Muscle of leg (tissue), 11 donors: Measurements from ENCODE around the gene RBKS. TPM values are rescaled to one million over a fixed set of nuclear protein-coding genes. Genes with fewer than 3 reads are reported as not detected.
A peak's percentile ranks its signal among the peaks of the same experiment; 100 is the strongest.

Experiments used
- DNase-seq: peaks from one replicate; pipeline ENCODE4 v3.0.0; 2013
- H3K27ac ChIP-seq: one replicate; pipeline ENCODE4 v1.5.1; 2013; ENCODE audit warnings: mild to moderate bottlenecking, low read length, control low read depth
- H3K27me3 ChIP-seq: one replicate; pipeline ENCODE4 v1.6.1; 2013; ENCODE audit warnings: low read length; ENCODE audit not compliant: control insufficient read depth, insufficient read depth
- H3K36me3 ChIP-seq: one replicate; pipeline ENCODE4 v1.6.1; 2013; ENCODE audit warnings: low read length; ENCODE audit not compliant: control insufficient read depth, insufficient read depth
- H3K4me1 ChIP-seq: one replicate; pipeline ENCODE4 v1.6.1; 2013; ENCODE audit warnings: low read length; ENCODE audit not compliant: control insufficient read depth, insufficient read depth
- H3K4me3 ChIP-seq: one replicate; pipeline ENCODE4 v1.5.1; 2013; ENCODE audit warnings: low read length, control low read depth
- H3K9me3 ChIP-seq: replicated peaks from 2 replicates; pipeline ENCODE4 v1.6.1; 2013; ENCODE audit warnings: low read depth, low read length; ENCODE audit not compliant: control insufficient read depth
- WGBS: methylation state at CpG from one replicate; pipeline ENCODE4 v1.1.5; 2013; ENCODE audit warnings: missing lambda C conversion rate; ENCODE audit not compliant: insufficient coverage; 5-methylcytosine and 5-hydroxymethylcytosine counted together
- polyA plus RNA-seq, 8 donors: library from polyadenylated mRNA; unstranded; fragments of 120-200 nt; gene quantifications; one replicate each; pipeline versions ENCODE4 v1.2.1 to v1.2.3, GENCODE V29; 2013; ENCODE audit warnings: inconsistent platforms in 1 of 8, low replicate concordance in 1 of 8; ENCODE audit not compliant: insufficient read length in 8 of 8, insufficient read depth in 1 of 8
- total RNA-seq: library from RNA; stranded (reverse); fragments of 120-200 nt; gene quantifications from one replicate; pipeline ENCODE4 v1.2.4, GENCODE V29; 2013

The RBKS gene
- total and polyA plus RNA-seq, 9 donors = 0.56 to 1.4 (median 0.87) TPM

DNA sequence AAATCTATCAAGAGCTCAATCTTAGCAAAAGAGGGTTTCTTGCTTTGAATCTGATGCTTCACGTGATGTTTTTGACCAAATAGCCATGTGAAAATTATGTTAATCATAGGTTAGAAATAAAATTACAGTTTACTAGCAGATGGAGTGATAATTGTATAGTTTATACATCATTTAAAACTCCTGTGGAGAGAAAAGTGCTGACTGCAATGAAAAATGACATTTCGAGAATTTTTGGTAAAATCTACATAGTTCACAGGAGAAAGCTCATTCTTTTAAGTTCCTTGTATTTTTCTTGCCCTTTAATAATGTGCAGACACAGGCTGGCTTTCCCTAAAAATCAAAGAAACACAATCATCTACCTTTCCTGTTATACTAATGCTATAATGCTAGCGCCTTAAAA lies 33.2 kb downstream of the RBKS start:
- no peaks in the 10 kb centered on the region for H3K27me3 ChIP-seq
- no CpG with 5 or more reads among the region's 3 CpGs for WGBS
- H3K27ac ChIP-seq = no peak overlapping the region
- no peaks in the 10 kb centered on the region for H3K36me3 ChIP-seq
- no peak overlapping the region for H3K4me3 ChIP-seq
- DNase-seq = no peak
- H3K4me1 ChIP-seq = no peaks in the 10 kb centered on the region
- peaks cover 4% of the 10 kb centered on the region for H3K9me3 ChIP-seq

DNA sequence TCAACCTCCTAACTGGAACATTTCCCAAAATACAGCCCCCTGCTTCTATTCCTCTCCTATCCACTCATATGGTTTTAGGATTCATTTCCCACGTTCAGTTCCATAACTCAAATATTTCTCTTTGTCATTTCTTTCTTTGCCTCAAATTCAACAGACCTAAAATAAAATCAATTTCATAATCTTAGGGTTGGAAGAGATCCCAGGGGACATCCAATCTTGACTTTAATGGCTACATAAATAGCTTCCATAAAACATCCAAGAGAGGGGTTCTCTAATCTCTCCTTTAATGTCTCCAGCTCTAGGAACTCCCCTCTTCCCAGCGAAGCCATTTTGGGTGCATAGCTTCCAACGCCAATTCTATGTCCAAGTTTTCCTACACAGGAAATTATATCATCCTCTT lies 33.8 kb downstream of the RBKS start:
- no peak overlapping the region for H3K27ac ChIP-seq
- no peak for DNase-seq
- peaks cover 4% of the 10 kb centered on the region for H3K9me3 ChIP-seq
- H3K4me3 ChIP-seq = no peak overlapping the region
- WGBS = 45% methylated on average over 3 of the region's 3 CpGs
- H3K27me3 ChIP-seq = no peaks in the 10 kb centered on the region
- no peaks in the 10 kb centered on the region for H3K4me1 ChIP-seq
- H3K36me3 ChIP-seq = no peaks in the 10 kb centered on the region

DNA sequence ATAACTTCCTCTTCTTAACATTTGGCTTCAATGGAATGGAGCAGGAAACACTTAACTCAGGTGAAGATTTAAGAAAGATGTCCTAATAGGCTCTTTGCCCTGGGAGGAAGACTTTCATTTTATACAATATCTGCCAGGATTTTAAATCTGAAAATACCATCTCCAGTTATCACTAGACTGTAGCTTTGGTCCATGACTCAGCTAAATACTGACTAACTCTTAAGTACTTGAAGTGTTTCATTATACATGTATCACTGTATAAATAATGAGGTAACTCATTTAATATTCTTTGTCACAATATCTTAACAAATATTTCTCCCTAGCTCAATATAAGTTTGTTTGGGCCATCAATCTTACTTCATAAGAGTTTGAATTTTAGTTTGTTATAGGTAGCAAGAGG lies 34.7 kb downstream of the RBKS start:
- Histone ChIP-seq H3K9me3 (peaks cover 4% of the 10 kb centered on the region), H3K4me3 (no peak overlapping the region), H3K4me1 (no peaks in the 10 kb centered on the region), H3K27ac (no peak overlapping the region), H3K27me3 (no peaks in the 10 kb centered on the region), H3K36me3 (no peaks in the 10 kb centered on the region)
- DNase-seq = no peak

GRCh38 chr2:27854229-27854862 lies 35.8 kb downstream of the RBKS start:
- peaks cover 4% of the 10 kb centered on the region for H3K9me3 ChIP-seq
- no peaks in the 10 kb centered on the region for H3K36me3 ChIP-seq
- no peaks in the 10 kb centered on the region for H3K4me1 ChIP-seq
- H3K27me3 ChIP-seq = no peaks in the 10 kb centered on the region
- DNase-seq = no peak
- WGBS = 85% methylated on average over 2 of the region's 3 CpGs
- no peak overlapping the region for H3K4me3 ChIP-seq
- no peak overlapping the region for H3K27ac ChIP-seq

- no peak overlapping the region for H3K4me3 ChIP-seq
- H3K9me3 ChIP-seq = peaks cover under 1% of the 10 kb centered on the region
- H3K27me3 ChIP-seq = no peaks in the 10 kb centered on the region
- no peak overlapping the region for H3K27ac ChIP-seq
- no peaks in the 10 kb centered on the region for H3K36me3 ChIP-seq
- no peaks in the 10 kb centered on the region for H3K4me1 ChIP-seq
- no CpG with 5 or more reads among the region's 1 CpG for WGBS
- DNase-seq = no peak
These were observed 37.5 kb downstream of the RBKS start for GRCh38 chr2:27852691-27853090.

DNA sequence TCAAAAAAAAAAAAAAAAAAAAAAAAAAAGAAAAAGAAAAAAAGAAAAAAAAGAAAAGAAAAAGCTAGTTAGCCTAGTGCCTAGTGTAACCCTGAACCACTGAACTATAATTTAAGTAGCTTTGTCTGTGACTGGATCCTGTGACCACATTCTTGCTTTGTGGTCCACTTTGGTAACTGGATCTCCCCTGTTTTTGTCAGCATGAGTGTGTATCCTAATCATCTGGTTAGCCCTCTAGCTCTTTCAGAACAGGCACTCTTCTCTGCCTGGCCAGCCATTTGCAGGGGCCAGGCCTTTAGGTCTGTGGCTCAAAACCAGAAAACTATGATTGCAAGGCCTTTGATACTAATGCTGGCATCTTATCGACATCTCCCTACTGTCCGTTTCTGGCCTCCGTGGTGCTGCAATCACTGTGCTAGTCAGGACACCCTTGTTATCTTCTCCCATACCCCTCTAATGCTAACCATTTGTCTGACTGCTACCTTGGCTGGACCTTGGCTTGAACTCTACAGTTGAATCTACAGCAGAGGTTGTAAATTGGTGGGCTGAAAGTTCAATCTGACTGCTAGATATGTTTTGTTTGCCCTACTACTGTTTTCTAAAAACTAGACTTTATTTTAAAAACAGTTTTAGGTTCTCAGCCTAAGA lies 40.5 kb downstream of the RBKS start:
- Histone ChIP-seq H3K9me3 (no peaks in the 10 kb centered on the region), H3K27me3 (no peaks in the 10 kb centered on the region), H3K4me1 (no peaks in the 10 kb centered on the region), H3K4me3 (no peak overlapping the region), H3K27ac (no peak overlapping the region), H3K36me3 (no peaks in the 10 kb centered on the region)
- WGBS = 100% methylated on average over 2 of the region's 3 CpGs
- no peak for DNase-seq

DNA sequence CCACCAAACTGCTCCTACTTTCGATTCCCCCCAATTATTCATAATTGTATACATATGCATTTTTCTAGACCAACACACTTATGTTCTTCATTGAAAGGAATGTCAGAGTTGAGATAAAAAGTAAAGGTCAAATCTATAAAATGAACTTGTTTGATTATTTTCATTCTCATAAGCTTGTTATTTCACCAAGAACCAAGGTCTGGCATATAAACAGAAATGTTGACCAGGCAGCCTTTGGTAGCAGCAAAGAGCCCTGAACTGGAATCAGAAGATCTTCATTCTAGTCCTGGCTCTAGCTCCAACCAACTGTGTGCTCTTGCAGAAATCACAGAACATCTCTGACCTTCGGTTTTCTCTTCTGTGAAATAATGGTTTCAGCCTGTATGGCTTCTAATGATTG lies 42.9 kb downstream of the RBKS start:
- no peak overlapping the region for H3K4me3 ChIP-seq
- no peak for DNase-seq
- H3K27ac ChIP-seq = no peak overlapping the region
- no peaks in the 10 kb centered on the region for H3K27me3 ChIP-seq
- no peaks in the 10 kb centered on the region for H3K9me3 ChIP-seq
- no CpG with 5 or more reads among the region's 2 CpGs for WGBS
- no peaks in the 10 kb centered on the region for H3K36me3 ChIP-seq
- H3K4me1 ChIP-seq = no peaks in the 10 kb centered on the region

DNA sequence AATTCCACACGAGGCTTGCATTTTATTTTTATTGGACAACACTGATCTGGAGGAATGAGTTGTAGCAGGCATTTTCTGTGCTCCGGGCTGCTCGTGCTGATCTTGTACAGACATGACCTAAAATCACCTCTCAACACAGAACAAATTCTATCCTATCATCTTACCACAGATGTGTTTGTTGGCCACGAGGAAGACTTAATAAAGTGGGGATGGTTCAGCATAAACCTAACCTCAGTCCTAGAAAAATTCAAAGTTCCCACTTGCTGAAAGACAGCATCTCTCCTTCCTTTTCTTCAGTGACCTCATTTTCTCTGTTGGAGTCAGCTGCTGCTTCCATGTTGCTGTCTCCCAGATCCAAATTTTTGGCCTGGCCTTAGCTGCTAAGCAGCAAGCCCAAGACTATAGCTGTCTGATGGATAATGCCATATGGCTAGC lies 45.3 kb downstream of the RBKS start:
- no peak overlapping the region for H3K27ac ChIP-seq
- H3K4me1 ChIP-seq = no peaks in the 10 kb centered on the region
- no peak overlapping the region for H3K4me3 ChIP-seq
- H3K9me3 ChIP-seq = no peaks in the 10 kb centered on the region
- no peaks in the 10 kb centered on the region for H3K36me3 ChIP-seq
- DNase-seq = peak; percentile 9
- H3K27me3 ChIP-seq = no peaks in the 10 kb centered on the region
- WGBS = no CpG with 5 or more reads among the region's 4 CpGs

- no peak overlapping the region for H3K27ac ChIP-seq
- no peaks in the 10 kb centered on the region for H3K27me3 ChIP-seq
- 93% methylated on average over 5 of the region's 7 CpGs for WGBS
- no peak for DNase-seq
- no peaks in the 10 kb centered on the region for H3K9me3 ChIP-seq
- H3K4me3 ChIP-seq = no peak overlapping the region
- no peaks in the 10 kb centered on the region for H3K4me1 ChIP-seq
- H3K36me3 ChIP-seq = no peaks in the 10 kb centered on the region
These were observed 46.2 kb downstream of the RBKS start for GRCh38 chr2:27843992-27844391.

DNA sequence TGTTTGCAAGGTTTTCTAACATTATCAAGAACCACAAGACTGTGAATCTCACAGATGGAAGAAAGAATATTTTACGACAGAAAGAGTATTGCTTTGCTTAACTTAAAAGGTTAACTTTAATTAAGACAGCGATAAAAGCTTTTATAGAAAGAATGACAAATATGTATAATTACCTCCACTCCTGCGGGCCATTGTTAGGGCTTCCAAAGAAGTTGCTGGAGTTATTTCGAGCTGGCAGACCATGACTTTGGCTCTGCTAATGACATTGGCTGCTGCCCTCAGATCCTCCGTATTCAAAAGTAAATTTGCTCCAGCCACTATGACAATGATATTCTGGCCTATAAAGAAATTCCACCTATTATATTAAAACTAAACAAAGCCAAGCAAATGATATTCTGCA lies 47.3 kb downstream of the RBKS start:
- DNase-seq = no peak
- H3K27me3 ChIP-seq = no peaks in the 10 kb centered on the region
- H3K4me1 ChIP-seq = no peaks in the 10 kb centered on the region
- H3K27ac ChIP-seq = no peak overlapping the region
- H3K9me3 ChIP-seq = no peaks in the 10 kb centered on the region
- WGBS = 80% methylated on average over 1 of the region's 5 CpGs
- no peak overlapping the region for H3K4me3 ChIP-seq
- no peaks in the 10 kb centered on the region for H3K36me3 ChIP-seq
